HG02642 (cell line): ENCODE results near the gene FHL3.

ENCODE experiments used
- ATAC-seq: cut with Tn5 transposase; IDR thresholded peaks from one replicate; pipeline ENCODE4 v1.9.1; 2021; ENCODE audit warnings: mild to moderate bottlenecking; ENCODE audit not compliant: unreplicated experiment, poor library complexity

Gene FHL3

GRCh38 chr1:38014724-38015424 lies 9.6 kb upstream of the FHL3 start:
- no peak for ATAC-seq

- ATAC-seq, result no peak
These were observed 8.9 kb upstream of the FHL3 start for GRCh38 chr1:38014171-38014570.

- no peak for ATAC-seq
These were observed 7.9 kb upstream of the FHL3 start for GRCh38 chr1:38013227-38013622.

- peak; percentile 95 for ATAC-seq
These were observed 7.3 kb upstream of the FHL3 start, which contains the start of gene UTP11 for GRCh38 chr1:38012363-38013226. UTP11 (plus strand) TSS chr1:38012734; CDS start chr1:38012803, 69 bp downstream.

GRCh38 chr1:38009841-38010180 lies 4.5 kb upstream of the FHL3 start:
- ATAC-seq, result no peak

- ATAC-seq, result no peak
These were observed 4.0 kb upstream of the FHL3 start for GRCh38 chr1:38009088-38009840.

GRCh38 chr1:38006008-38006828 lies 904 bp upstream of the FHL3 start:
- no peak for ATAC-seq

GRCh38 chr1:38004284-38005108 lies 818 bp downstream of the FHL3 start:
- no peak for ATAC-seq

GRCh38 chr1:38003261-38004250 lies 1.8 kb downstream of the FHL3 start:
- no peak for ATAC-seq

- ATAC-seq, result no peak
These were observed 4.5 kb downstream of the FHL3 start for GRCh38 chr1:38000529-38001455.

- no peak for ATAC-seq
These were observed 5.1 kb downstream of the FHL3 start for GRCh38 chr1:38000233-38000528.

- ATAC-seq, result no peak
These were observed 5.7 kb downstream of the FHL3 start for GRCh38 chr1:37999430-38000232.

GRCh38 chr1:37998913-37999429 lies 6.3 kb downstream of the FHL3 start:
- ATAC-seq, result no peak

GRCh38 chr1:37998089-37998808 lies 7.1 kb downstream of the FHL3 start:
- no peak for ATAC-seq

GRCh38 chr1:37997256-37998088 lies 7.8 kb downstream of the FHL3 start:
- ATAC-seq, result no peak
